PC-3 (cell line): ENCODE data around the gene LYPD5. TPM values are rescaled to one million over a fixed set of nuclear protein-coding genes. Genes with fewer than 3 reads are reported as not detected.
"Not testable (repeated sequence)": the region's sequence is repeated elsewhere in the genome, so short reads cannot be mapped to it uniquely, and the experiment has no call there.

ENCODE experiments used
- ATAC-seq: fragments of 200-7000 bp; cut with Tn5 transposase; 2 replicates; pipeline ENCODE4 v1.9.1; 2020; ENCODE audit warnings: mild to moderate bottlenecking, moderate library complexity
- BruUV-seq: library from RNA; stranded (reverse); fragments of 400-500 nt; replicated peaks from 2 replicates; lab custom pipeline; 2021; lab: Mats Ljungman, UMichigan
- CTCF ChIA-PET: fragments of 300-600 bp; sonication (Branson Sonifier 250); formaldehyde crosslinking; loops from one replicate; lab custom pipeline; 2022; ENCODE audit warnings: antibody characterized with exemption; lab: Charles Lee
- POLR2A ChIA-PET: fragments of 300-600 bp; sonication (Branson Sonifier 250); formaldehyde crosslinking; loops from one replicate; lab custom pipeline; 2022; ENCODE audit warnings: antibody characterized with exemption; ENCODE audit not compliant: unreplicated experiment; lab: Charles Lee
- DNase-seq: peaks from one replicate; pipeline ENCODE4 v3.0.0-alpha.2; 2015
- H2AFZ ChIP-seq: fragments of 300-600 bp; sonication (generic); 2 replicates; pipeline ENCODE4 v1.6.0; 2016; ENCODE audit warnings: antibody characterized with exemption, low read length
- H3F3A ChIP-seq: fragments of 300-600 bp; sonication (generic); one replicate; pipeline ENCODE4 v1.6.0; 2017; ENCODE audit warnings: antibody characterized with exemption, low read length, control low read depth, mild to moderate bottlenecking; ENCODE audit not compliant: unreplicated experiment
- H3K27ac ChIP-seq: fragments of 300-600 bp; sonication (generic); 2 replicates; pipeline ENCODE4 v1.5.1; 2016; ENCODE audit warnings: mild to moderate bottlenecking, low read length
- H3K27me3 ChIP-seq: fragments of 300-600 bp; sonication (generic); 2 replicates; pipeline ENCODE4 v1.6.1; 2016; ENCODE audit warnings: low read length, mixed read lengths
- H3K36me3 ChIP-seq: fragments of 300-600 bp; sonication (generic); 2 replicates; pipeline ENCODE4 v1.6.1; 2016; ENCODE audit warnings: low read depth, mixed run types, low read length, mixed read lengths
- H3K4me1 ChIP-seq: fragments of 300-600 bp; sonication (generic); 2 replicates; pipeline ENCODE4 v1.5.1; 2016; ENCODE audit warnings: low read length; ENCODE audit not compliant: insufficient read depth
- H3K4me2 ChIP-seq: fragments of 300-600 bp; sonication (generic); 2 replicates; pipeline ENCODE4 v1.6.0; 2016; ENCODE audit warnings: low read length
- H3K4me3 ChIP-seq: fragments of 300-600 bp; sonication (generic); 2 replicates; pipeline ENCODE4 v1.5.1; 2016; ENCODE audit warnings: mild to moderate bottlenecking, low read length, mixed read lengths
- H3K79me2 ChIP-seq: fragments of 300-600 bp; sonication (generic); 2 replicates; pipeline ENCODE4 v1.6.1; 2017; ENCODE audit warnings: low read length, mixed read lengths
- H3K9ac ChIP-seq: fragments of 300-600 bp; sonication (generic); 2 replicates; pipeline ENCODE4 v1.6.0; 2016; ENCODE audit warnings: mild to moderate bottlenecking, low read length
- H3K9me2 ChIP-seq: fragments of 300-600 bp; sonication (generic); replicated peaks from 2 replicates; pipeline ENCODE4 v1.6.1; 2016; ENCODE audit warnings: mixed run types, low read length, mixed read lengths
- H3K9me3 ChIP-seq: fragments of 300-600 bp; sonication (generic); 2 replicates; pipeline ENCODE4 v1.6.1; 2016; ENCODE audit warnings: low read length, mixed read lengths
- H4K20me1 ChIP-seq: fragments of 300-600 bp; sonication (generic); 2 replicates; pipeline ENCODE4 v1.6.1; 2016; ENCODE audit warnings: low read length, mixed read lengths
- CTCF ChIP-seq: fragments of 300-600 bp; sonication (generic); conservative IDR thresholded peaks from 2 replicates; pipeline ENCODE4 v1.5.1; 2017; ENCODE audit warnings: antibody characterized with exemption, low read depth, mild to moderate bottlenecking, low read length
- EZH2 ChIP-seq: fragments of 300-600 bp; sonication (generic); IDR thresholded peaks from one replicate; pipeline ENCODE4 v1.6.1; 2017; ENCODE audit warnings: antibody characterized with exemption, mild to moderate bottlenecking, low read length; ENCODE audit not compliant: unreplicated experiment
- EZH2phosphoT487 ChIP-seq: fragments of 300-600 bp; sonication (generic); IDR thresholded peaks from 2 replicates; pipeline ENCODE4 v1.6.1; 2018; ENCODE audit warnings: mild to moderate bottlenecking, antibody characterized with exemption, low read length, borderline replicate concordance
- intact Hi-C: fragments of 100-400 bp; cut with micrococcal nuclease; formaldehyde crosslinking; loops from 2 replicates; pipeline ENCODE4 v1.9.0; 2023
- total RNA-seq: library from RNA; depleted of rRNA; stranded (reverse); fragments of >200 nt; gene quantifications from 2 replicates; pipeline ENCODE4 v1.2.3, GENCODE V29; 2014

The LYPD5 gene
- total RNA-seq, 1 experiment from 2014 or later, result 6.8 TPM

- peak; percentile 80 for ATAC-seq
- Histone ChIP-seq H3K4me3 (no peak overlapping the region), H3K9me3 (no peaks in the 10 kb centered on the region), H2AFZ (no peak overlapping the region), H3K36me3 (no peaks in the 10 kb centered on the region), H4K20me1 (no peaks in the 10 kb centered on the region), H3K79me2 (no peaks in the 10 kb centered on the region), H3K27ac (no peak overlapping the region), H3K4me1 (no peaks in the 10 kb centered on the region; the same call in 1 of the 2 replicates), H3F3A (no peaks in the 10 kb centered on the region), H3K9ac (no peak overlapping the region), H3K4me2 (no peak overlapping the region), H3K9me2 (no peaks in the 10 kb centered on the region), H3K27me3 (no peaks in the 10 kb centered on the region)
- peak; percentile 70 for DNase-seq
- intact Hi-C loops, result no loop called here
- POLR2A ChIA-PET, result interaction anchor here (0.5 kb wide), 1 partner anchor 38 kb away, joined by 4 read pairs; no protein-coding TSS in a partner anchor
- CTCF ChIA-PET, result no interaction called here
- TF ChIP-seq EZH2 (no peak), EZH2phosphoT487 (no peak), CTCF (no peak)
- BruUV-seq, result no TSS peak
Measured at GRCh38 chr19:43806848-43807247, 4.6 kb upstream of the LYPD5 start.

- intact Hi-C loops, CTCF ChIA-PET, H4K20me1 ChIP-seq: not testable (repeated sequence)
Measured at GRCh38 chr19:43806401-43806800, 4.2 kb upstream of the LYPD5 start.

GRCh38 chr19:43804432-43804831 lies 2.2 kb upstream of the LYPD5 start:
- intact Hi-C loops, result no loop called here
- Histone ChIP-seq H3K36me3 (no peaks in the 10 kb centered on the region), H4K20me1 (no peaks in the 10 kb centered on the region)

More at GRCh38 chr19:43806401-43806800, 4.2 kb upstream of the LYPD5 start:
- H3K4me2 ChIP-seq, H3K36me3 ChIP-seq, BruUV-seq, POLR2A ChIA-PET, H3K9me2 ChIP-seq, H2AFZ ChIP-seq, ATAC-seq, H3K9me3 ChIP-seq, H3K79me2 ChIP-seq, H3K27ac ChIP-seq, H3F3A ChIP-seq, H3K4me1 ChIP-seq, DNase-seq, H3K27me3 ChIP-seq, H3K9ac ChIP-seq, H3K4me3 ChIP-seq: not testable (repeated sequence)

More at GRCh38 chr19:43804432-43804831, 2.2 kb upstream of the LYPD5 start:
- POLR2A ChIA-PET, result no interaction called here
- Histone ChIP-seq H3K4me3 (no peak overlapping the region), H2AFZ (no peak overlapping the region), H3K27me3 (no peaks in the 10 kb centered on the region), H3K79me2 (no peaks in the 10 kb centered on the region), H3K4me2 (no peak overlapping the region), H3K4me1 (peaks cover 5% of the 10 kb centered on the region), H3K9ac (no peak overlapping the region), H3K9me2 (no peaks in the 10 kb centered on the region), H3K27ac (no peak overlapping the region), H3F3A (no peaks in the 10 kb centered on the region), H3K9me3 (no peaks in the 10 kb centered on the region)
- no peak for DNase-seq
- BruUV-seq, result no TSS peak
- no peak for ATAC-seq
- CTCF ChIA-PET, result no interaction called here
- TF ChIP-seq EZH2, result no peak
- TF ChIP-seq EZH2phosphoT487, result no peak
- TF ChIP-seq CTCF, result no peak
